HepG2 (cell line): ENCODE measurements around the gene TDG. TPM values are rescaled to one million over a fixed set of nuclear protein-coding genes. Genes with fewer than 3 reads are reported as not detected.

Experiments used
- BCL6 ChIP-seq: IDR thresholded peaks from 2 replicates; pipeline ENCODE4 v1.6.1; 2016; ENCODE audit warnings: missing genetic modification reagents, missing compliant biosample characterization
- BHLHE40 ChIP-seq: IDR thresholded peaks from 2 replicates; pipeline ENCODE4 v1.6.1; 2011; ENCODE audit warnings: low read length, improper control_type of control experiment
- CCDC6 ChIP-seq: sonication (generic); formaldehyde crosslinking; IDR thresholded peaks from 2 replicates; pipeline ENCODE4 v1.8.1; 2022; ENCODE audit warnings: mild to moderate bottlenecking, missing genetic modification reagents, moderate library complexity
- ESRRA ChIP-seq: sonication (generic); formaldehyde crosslinking; IDR thresholded peaks from 2 replicates; pipeline ENCODE4 v1.5.1; 2020; ENCODE audit warnings: mild to moderate bottlenecking, low read depth, missing genetic modification reagents
- GATAD2A ChIP-seq: IDR thresholded peaks from 2 replicates; pipeline ENCODE4 v1.6.1; 2016
- KDM5A ChIP-seq: fragments of 200-600 bp; sonication (generic); IDR thresholded peaks from 2 replicates; pipeline ENCODE4 v1.7.0; 2018; ENCODE audit warnings: antibody characterized with exemption, mild to moderate bottlenecking, low read length, borderline replicate concordance
- KDM5B ChIP-seq: sonication (generic); formaldehyde crosslinking; IDR thresholded peaks from 2 replicates; pipeline ENCODE4 v1.4.0; 2020; ENCODE audit warnings: missing genetic modification reagents, mild to moderate bottlenecking, borderline replicate concordance
- POLR2A ChIP-seq, 2 experiments: IDR thresholded peaks; 2 replicates each; pipeline ENCODE4 v1.6.1; 2011; ENCODE audit warnings: low read depth in 2 of 2, low read length in 2 of 2, mild to moderate bottlenecking in 1 of 2, moderate library complexity in 1 of 2; ENCODE audit not compliant: insufficient read depth in 1 of 2
- SMC3 ChIP-seq: IDR thresholded peaks from 2 replicates; pipeline ENCODE4 v1.6.1; 2011; ENCODE audit warnings: low read length, improper control_type of control experiment
- TCF12 ChIP-seq, 2 experiments: fragments of 450-650 bp in 1 of 2; sonication (generic) in 1 of 2; formaldehyde crosslinking in 1 of 2; IDR thresholded peaks; 2 replicates each; pipeline versions ENCODE4 v1.6.1 to v1.8.0; 2017 to 2022; ENCODE audit warnings: antibody characterized with exemption in 1 of 2, mild to moderate bottlenecking in 1 of 2, missing genetic modification reagents in 1 of 2, moderate library complexity in 1 of 2
- ZBTB25 ChIP-seq: IDR thresholded peaks from 2 replicates; pipeline ENCODE4 v1.6.1; 2018; ENCODE audit warnings: missing genetic modification reagents
- ZNF101 ChIP-seq: sonication (generic); formaldehyde crosslinking; IDR thresholded peaks from 2 replicates; pipeline ENCODE4 v1.4.0; 2020; ENCODE audit warnings: mild to moderate bottlenecking, low read depth, missing genetic modification reagents, borderline replicate concordance
- ZNF17 ChIP-seq: sonication (generic); formaldehyde crosslinking; IDR thresholded peaks from 2 replicates; pipeline ENCODE4 v1.5.0; 2020; ENCODE audit warnings: mild to moderate bottlenecking, missing genetic modification reagents
- ZNF20 ChIP-seq: sonication (generic); formaldehyde crosslinking; IDR thresholded peaks from 2 replicates; pipeline ENCODE4 v1.4.0; 2020; ENCODE audit warnings: mild to moderate bottlenecking, moderate library complexity, missing genetic modification reagents
- ZNF543 ChIP-seq: sonication (generic); formaldehyde crosslinking; IDR thresholded peaks from 2 replicates; pipeline ENCODE4 v1.4.0; 2020; ENCODE audit warnings: mild to moderate bottlenecking, missing genetic modification reagents
- ZNF629 ChIP-seq: sonication (generic); formaldehyde crosslinking; conservative IDR thresholded peaks from 2 replicates; pipeline ENCODE4 v1.5.0; 2020; ENCODE audit warnings: missing genetic modification reagents
- ZNF776 ChIP-seq: sonication (generic); formaldehyde crosslinking; IDR thresholded peaks from 2 replicates; pipeline ENCODE4 v1.4.0; 2020; ENCODE audit warnings: mild to moderate bottlenecking, missing genetic modification reagents
- ZSCAN9 ChIP-seq: IDR thresholded peaks from 2 replicates; pipeline ENCODE4 v1.6.1; 2016; ENCODE audit warnings: borderline replicate concordance
- polyA plus RNA-seq, 8 experiments: library from polyadenylated mRNA; depleted of rRNA in 3 of 8; stranded (reverse) in 7 of 8; unstranded in 1 of 8; fragments of >200 nt; fragmentation: Illumina TruSeq in 4 of 8; extraction: Trizol in 4 of 8; gene quantifications; 2 replicates each; pipeline versions ENCODE4 v1.2.1 to v1.2.3, GENCODE V29; 2011 to 2016; ENCODE audit warnings: low read depth in 4 of 8, missing spikeins in 1 of 8, mixed read lengths in 1 of 8; ENCODE audit not compliant: insufficient read depth in 1 of 8
- total RNA-seq, 5 experiments: library from RNA; depleted of rRNA; stranded (reverse); fragments of >200 nt; fragmentation: Illumina TruSeq; extraction: Trizol; gene quantifications; 2 replicates each; pipeline ENCODE4 v1.2.3, GENCODE V29; 2016; ENCODE audit warnings: low read depth in 1 of 5
- TF ChIP-seq, protein P1 (sequence below): sonication (generic); formaldehyde crosslinking; IDR thresholded peaks from 2 replicates; pipeline ENCODE4 v1.4.0; 2020; ENCODE audit warnings: mild to moderate bottlenecking, missing genetic modification reagents
- TF ChIP-seq, protein P2 (sequence below): sonication (generic); formaldehyde crosslinking; IDR thresholded peaks from 2 replicates; pipeline ENCODE4 v1.4.0; 2020; ENCODE audit warnings: low read depth, mild to moderate bottlenecking, missing genetic modification reagents
- TF ChIP-seq, protein P3 (sequence below): sonication (generic); formaldehyde crosslinking; conservative IDR thresholded peaks from 2 replicates; pipeline ENCODE4 v1.8.0; 2022; ENCODE audit warnings: low read depth, missing genetic modification reagents

Gene TDG
- total and polyA plus RNA-seq, 2 of the 13 experiments (the other 11 are each of a cell fraction or from before 2014, with no cell fraction given): 14.2 to 19.5 TPM

GRCh38 chr12:103930034-103930786 is 35.5 kb upstream of the TDG start, which contains the start of gene HSP90B1 (continued):
- peak; percentile 90 for TF ChIP-seq BCL6 (CRISPR knock-in tag)
- 0 out of 2 replicates have a peak, but pooled peaks have one; percentile 39 for TF ChIP-seq GATAD2A (CRISPR knock-in tag)
- TF ChIP-seq TCF12 (IDR thresholded peaks at IDR 0.05): no peak
- TF ChIP-seq TCF12 (CRISPR knock-in tag; IDR thresholded peaks at IDR 0.05): no peak
- peak; percentile 91; the same call in 1 of the 2 replicates for TF ChIP-seq CCDC6 (CRISPR knock-in tag)
- no peak for TF ChIP-seq ESRRA
- TF ChIP-seq, protein P1, sequence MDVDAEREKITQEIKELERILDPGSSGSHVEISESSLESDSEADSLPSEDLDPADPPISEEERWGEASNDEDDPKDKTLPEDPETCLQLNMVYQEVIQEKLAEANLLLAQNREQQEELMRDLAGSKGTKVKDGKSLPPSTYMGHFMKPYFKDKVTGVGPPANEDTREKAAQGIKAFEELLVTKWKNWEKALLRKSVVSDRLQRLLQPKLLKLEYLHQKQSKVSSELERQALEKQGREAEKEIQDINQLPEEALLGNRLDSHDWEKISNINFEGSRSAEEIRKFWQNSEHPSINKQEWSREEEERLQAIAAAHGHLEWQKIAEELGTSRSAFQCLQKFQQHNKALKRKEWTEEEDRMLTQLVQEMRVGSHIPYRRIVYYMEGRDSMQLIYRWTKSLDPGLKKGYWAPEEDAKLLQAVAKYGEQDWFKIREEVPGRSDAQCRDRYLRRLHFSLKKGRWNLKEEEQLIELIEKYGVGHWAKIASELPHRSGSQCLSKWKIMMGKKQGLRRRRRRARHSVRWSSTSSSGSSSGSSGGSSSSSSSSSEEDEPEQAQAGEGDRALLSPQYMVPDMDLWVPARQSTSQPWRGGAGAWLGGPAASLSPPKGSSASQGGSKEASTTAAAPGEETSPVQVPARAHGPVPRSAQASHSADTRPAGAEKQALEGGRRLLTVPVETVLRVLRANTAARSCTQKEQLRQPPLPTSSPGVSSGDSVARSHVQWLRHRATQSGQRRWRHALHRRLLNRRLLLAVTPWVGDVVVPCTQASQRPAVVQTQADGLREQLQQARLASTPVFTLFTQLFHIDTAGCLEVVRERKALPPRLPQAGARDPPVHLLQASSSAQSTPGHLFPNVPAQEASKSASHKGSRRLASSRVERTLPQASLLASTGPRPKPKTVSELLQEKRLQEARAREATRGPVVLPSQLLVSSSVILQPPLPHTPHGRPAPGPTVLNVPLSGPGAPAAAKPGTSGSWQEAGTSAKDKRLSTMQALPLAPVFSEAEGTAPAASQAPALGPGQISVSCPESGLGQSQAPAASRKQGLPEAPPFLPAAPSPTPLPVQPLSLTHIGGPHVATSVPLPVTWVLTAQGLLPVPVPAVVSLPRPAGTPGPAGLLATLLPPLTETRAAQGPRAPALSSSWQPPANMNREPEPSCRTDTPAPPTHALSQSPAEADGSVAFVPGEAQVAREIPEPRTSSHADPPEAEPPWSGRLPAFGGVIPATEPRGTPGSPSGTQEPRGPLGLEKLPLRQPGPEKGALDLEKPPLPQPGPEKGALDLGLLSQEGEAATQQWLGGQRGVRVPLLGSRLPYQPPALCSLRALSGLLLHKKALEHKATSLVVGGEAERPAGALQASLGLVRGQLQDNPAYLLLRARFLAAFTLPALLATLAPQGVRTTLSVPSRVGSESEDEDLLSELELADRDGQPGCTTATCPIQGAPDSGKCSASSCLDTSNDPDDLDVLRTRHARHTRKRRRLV (CRISPR knock-in tag): no peak
- TF ChIP-seq ZNF629 (CRISPR knock-in tag): no peak
- TF ChIP-seq BHLHE40: no peak; the same call in 1 of the 2 replicates
- no peak for TF ChIP-seq ZNF20 (CRISPR knock-in tag)
- TF ChIP-seq, protein P2, sequence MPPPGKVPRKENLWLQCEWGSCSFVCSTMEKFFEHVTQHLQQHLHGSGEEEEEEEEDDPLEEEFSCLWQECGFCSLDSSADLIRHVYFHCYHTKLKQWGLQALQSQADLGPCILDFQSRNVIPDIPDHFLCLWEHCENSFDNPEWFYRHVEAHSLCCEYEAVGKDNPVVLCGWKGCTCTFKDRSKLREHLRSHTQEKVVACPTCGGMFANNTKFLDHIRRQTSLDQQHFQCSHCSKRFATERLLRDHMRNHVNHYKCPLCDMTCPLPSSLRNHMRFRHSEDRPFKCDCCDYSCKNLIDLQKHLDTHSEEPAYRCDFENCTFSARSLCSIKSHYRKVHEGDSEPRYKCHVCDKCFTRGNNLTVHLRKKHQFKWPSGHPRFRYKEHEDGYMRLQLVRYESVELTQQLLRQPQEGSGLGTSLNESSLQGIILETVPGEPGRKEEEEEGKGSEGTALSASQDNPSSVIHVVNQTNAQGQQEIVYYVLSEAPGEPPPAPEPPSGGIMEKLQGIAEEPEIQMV (CRISPR knock-in tag): peak; percentile 85; the same call in 1 of the 2 replicates
- peak; percentile 95 to 99 for TF ChIP-seq POLR2A (IDR thresholded peaks at IDR 0.05; ENCODE audit: insufficient read depth in 1 of 2, low read depth in 2 of 2, low read length in 2 of 2)
- TF ChIP-seq SMC3: no peak
- TF ChIP-seq, protein P3, sequence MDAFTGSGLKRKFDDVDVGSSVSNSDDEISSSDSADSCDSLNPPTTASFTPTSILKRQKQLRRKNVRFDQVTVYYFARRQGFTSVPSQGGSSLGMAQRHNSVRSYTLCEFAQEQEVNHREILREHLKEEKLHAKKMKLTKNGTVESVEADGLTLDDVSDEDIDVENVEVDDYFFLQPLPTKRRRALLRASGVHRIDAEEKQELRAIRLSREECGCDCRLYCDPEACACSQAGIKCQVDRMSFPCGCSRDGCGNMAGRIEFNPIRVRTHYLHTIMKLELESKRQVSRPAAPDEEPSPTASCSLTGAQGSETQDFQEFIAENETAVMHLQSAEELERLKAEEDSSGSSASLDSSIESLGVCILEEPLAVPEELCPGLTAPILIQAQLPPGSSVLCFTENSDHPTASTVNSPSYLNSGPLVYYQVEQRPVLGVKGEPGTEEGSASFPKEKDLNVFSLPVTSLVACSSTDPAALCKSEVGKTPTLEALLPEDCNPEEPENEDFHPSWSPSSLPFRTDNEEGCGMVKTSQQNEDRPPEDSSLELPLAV (CRISPR knock-in tag): no peak
- peak; percentile 76; the same call in 1 of the 2 replicates for TF ChIP-seq KDM5B (CRISPR knock-in tag)
- TF ChIP-seq ZNF543 (CRISPR knock-in tag): peak; percentile 85
- TF ChIP-seq ZBTB25 (CRISPR knock-in tag): 0 out of 2 replicates have a peak, but pooled peaks have one; percentile 27
- peak; percentile 69; the same call in 1 of the 2 replicates for TF ChIP-seq ZNF776 (CRISPR knock-in tag)
- TF ChIP-seq KDM5A: peak; percentile 75; the same call in 1 of the 2 replicates
- no peak for TF ChIP-seq ZNF17
- no peak for TF ChIP-seq ZNF101 (CRISPR knock-in tag)
- peak; percentile 75; the same call in 1 of the 2 replicates for TF ChIP-seq ZSCAN9 (CRISPR knock-in tag)
